GM19395 (cell line): Measurements from ENCODE around the gene ZNF518B.
A peak's percentile ranks its signal among the peaks of the same experiment; 100 is the strongest.

ENCODE experiments used
- ATAC-seq: cut with Tn5 transposase; IDR thresholded peaks from one replicate; pipeline ENCODE4 v1.9.1; 2021; ENCODE audit warnings: mild to moderate bottlenecking, moderate library complexity; ENCODE audit not compliant: unreplicated experiment

ZNF518B gene, protein sequence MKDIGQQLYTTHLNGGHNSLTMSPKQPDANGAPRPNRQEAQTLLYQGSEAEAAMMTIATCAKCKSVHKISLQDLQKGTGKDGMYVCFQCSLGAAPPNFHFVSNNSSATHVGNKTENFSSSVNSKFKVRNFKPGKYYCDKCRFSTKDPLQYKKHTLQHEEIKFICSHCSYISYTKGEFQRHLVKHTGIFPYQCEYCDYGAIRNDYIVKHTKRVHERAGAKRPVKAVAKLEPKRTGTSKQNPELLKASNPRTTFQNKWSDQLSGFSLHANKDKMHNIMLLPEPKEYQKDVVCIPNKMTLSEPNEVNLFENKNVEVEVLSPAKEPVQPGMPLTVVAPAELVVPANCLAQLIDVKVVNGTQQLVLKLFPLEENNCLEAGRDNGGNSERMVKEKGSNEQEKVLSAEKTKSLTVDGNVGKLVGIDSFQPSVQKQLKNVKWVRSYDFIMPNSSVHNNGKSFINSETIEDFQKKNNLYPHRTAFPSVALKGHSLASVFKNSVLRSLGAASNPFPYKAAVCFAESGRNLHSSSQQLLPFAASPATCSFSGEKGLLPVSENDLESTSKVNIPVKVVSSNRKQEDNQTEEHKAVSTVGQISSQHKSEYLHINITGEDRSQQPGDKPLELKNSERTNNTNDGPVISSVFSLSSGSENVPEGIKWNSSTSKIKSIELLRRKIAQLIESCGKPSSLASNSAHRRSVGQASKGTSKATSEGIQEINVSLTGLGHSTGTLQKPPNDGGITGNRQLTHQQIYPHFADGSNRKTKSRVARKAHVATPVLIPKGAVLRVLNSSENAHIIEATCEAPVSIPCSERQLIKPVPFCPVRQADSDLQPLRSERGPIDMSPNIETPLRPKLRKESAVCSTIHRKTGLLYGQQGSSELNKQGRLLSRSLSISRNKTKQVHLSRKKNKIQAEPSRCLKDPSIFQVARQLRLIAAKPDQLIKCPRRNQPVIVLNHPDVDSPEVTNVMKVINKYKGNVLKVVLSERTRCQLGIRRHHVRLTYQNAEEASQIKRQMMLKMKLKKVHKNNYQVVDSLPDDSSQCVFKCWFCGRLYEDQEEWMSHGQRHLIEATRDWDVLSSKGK

GRCh38 chr4:10457255-10457801 lies at the start of gene ZNF518B:
Gene ZNF518B (minus strand): TSS chr4:10457426. CDS start chr4:10446328, 11,098 bp downstream.
- ATAC-seq: peak; percentile 82

- ATAC-seq: no peak
These were observed 48.9 kb upstream of the ZNF518B start for GRCh38 chr4:10506077-10506476.

DNA sequence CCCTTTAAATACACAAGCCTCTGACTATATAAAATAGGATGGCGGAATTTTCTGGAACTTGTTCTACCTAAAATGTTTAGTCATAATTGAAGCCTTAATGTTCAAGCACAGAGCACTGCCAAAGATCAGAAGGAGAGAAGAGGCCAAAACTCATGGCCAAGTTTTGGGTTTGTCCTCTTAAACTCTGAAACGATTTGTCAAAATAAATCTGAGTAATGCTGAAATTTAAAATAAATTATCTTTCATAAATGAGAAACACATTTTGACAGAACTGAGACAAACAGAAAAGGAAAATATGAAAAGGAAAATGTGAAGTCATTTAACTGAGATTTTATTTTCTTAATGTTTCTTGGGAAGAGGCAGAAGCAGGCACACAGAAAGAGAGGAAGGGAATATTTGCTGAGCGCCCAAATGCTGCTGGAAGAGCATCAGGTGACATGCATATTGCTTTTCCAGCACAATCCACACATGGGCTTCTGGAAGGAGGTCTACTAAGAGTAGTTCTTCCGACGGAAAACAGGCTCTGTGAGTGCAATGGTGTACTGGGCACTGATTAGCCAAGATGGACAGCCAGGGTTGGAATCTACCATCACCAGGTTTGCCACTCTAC lies 47.4 kb upstream of the ZNF518B start:
- no peak for ATAC-seq

- ATAC-seq: no peak
These were observed 45.5 kb upstream of the ZNF518B start for GRCh38 chr4:10502717-10503116.

DNA sequence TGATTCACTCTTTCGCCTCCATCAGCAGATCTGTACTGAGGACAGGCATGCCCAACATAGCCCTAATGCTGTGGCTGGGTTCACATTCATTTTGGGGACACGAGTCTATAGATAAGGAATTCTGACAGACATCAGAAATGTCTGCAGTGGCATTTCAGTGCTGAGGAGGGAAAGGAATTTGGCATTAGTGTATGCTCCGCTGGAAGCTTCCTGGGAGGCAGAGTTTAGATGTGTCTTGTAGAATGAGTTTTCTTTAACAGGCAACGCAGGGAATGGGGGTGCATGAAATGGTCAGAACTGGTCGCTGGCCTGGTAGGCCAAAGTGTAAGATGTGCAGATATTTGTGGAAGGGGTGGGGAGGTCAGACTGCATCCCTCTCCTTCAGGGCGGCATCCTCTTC lies 43.5 kb upstream of the ZNF518B start:
- ATAC-seq: no peak

DNA sequence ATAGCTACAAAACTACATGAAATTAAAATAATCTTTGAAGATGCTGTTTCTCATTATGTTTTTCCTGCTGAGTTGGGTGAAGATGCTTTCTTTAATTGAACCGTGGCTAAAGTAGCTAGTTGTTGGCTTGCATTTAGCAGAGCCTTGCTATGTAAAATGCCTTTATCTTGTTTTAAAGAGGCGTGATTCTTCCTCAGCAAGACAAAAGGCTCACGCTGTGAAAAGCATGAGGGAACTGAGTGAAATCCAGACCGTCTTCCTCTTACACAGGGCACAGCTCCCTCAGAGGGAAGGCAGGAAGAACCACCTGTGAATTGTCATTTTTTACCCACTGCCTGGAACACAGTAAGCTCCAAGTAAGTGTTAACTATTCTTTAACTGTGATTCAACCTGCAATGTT lies 39.0 kb upstream of the ZNF518B start:
- ATAC-seq: no peak

DNA sequence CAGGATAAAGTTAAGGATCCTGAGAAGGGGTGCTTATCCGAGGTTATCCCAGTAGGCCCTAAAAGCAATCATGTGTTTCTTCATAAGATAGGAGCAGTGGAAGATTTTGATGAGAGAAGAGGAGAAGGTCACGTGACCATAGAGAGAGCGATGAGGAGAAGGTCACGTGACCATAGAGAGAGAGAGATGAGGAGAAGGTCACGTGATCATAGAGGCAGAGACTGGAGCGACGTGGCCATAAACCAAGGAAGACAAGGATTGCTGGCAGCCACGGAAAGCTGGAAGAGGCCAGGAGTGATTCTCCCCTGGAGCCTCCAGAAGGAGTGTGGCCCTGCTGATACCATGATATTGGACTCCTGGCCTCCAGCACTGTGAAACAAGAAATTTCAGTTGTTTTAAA lies 38.4 kb upstream of the ZNF518B start:
- ATAC-seq: no peak

DNA sequence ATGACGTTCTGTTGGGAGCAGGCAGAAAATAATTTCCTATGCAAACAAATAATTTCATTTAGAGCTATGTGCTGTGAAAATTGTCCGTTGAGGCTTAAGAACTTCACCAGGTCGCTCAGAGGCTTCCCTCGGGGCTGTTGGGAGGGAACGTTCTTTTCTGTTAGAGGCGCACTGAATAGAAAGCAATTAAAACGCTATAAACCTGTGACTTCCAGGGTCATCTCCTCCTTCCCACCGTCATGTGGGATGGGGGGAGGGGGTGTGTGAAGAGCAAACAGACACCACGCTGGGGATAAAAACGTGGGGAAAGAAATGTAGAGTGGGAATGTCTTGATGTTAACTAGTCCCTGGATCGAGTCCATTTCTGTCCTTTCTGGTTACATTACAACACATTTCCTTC lies 35.2 kb upstream of the ZNF518B start:
- ATAC-seq: no peak

GRCh38 chr4:10491401-10491800 lies 34.2 kb upstream of the ZNF518B start:
- no peak for ATAC-seq

- no peak for ATAC-seq
These were observed 33.8 kb upstream of the ZNF518B start for GRCh38 chr4:10490996-10491395.

DNA sequence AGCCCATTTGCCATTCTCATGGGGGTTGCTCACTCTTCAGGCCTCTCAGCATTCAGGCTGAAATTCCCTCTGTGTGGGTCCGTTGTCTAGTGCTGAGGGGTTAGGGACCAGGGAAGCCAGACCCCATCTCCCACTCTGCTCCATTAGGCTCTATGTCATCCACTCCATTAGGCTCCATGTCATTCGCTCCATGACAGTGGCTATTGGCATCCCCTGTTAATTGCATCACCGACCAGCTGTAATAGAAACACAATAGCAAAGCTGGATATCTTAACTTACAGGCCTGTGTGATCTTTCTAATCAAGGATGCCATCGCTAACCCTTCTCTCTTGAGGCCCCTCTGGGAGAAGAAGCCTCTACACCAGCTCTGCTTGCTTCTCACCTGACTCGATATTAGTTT lies 25.7 kb upstream of the ZNF518B start:
- no peak for ATAC-seq

- no peak for ATAC-seq
These were observed 23.4 kb upstream of the ZNF518B start for GRCh38 chr4:10480616-10481015.

DNA sequence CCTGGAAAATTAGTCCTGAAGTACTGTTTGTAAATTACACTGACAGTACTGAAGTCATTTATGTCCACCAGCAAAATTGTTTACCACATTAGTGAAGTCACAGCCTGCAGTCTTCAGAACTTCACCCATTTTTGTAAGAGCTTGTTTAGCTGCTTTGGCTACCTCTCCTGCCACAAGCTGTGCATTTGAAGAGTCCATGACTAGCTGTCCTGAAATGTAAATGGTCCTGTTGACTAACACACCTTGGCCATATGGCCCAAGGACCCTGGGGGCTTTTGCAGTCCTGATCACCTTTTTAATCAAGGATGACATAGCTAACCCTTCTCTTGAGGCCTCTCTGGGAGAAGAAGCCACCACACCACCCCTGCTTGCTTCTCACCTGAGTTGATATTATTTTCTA lies 21.4 kb upstream of the ZNF518B start:
- ATAC-seq: no peak

DNA sequence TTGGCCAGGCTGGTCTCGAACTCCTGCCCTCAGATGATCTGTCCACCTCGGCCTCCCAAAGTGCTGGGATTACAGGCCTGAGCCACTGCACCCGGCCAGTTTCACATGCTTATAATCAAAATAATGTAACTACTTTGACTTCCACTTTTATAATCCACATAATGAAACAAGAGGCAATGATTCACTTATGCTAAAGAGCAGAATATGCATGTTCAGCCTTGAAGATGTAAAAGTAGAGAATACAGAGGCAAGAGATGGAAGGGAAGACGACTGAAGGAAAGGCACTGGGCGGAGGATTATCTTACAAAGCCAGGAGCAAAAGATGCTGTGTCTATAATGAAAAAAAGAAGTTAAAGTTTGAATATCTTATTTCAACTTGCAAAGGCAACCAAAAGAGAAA lies 13.3 kb upstream of the ZNF518B start:
- ATAC-seq: no peak

- no peak for ATAC-seq
These were observed 8.9 kb upstream of the ZNF518B start for GRCh38 chr4:10466161-10466560.

- ATAC-seq: no peak
These were observed 5.7 kb upstream of the ZNF518B start for GRCh38 chr4:10462876-10463275.

- ATAC-seq: no peak
These were observed 4.7 kb upstream of the ZNF518B start for GRCh38 chr4:10461850-10462400.

- peak; percentile 70 for ATAC-seq
These were observed 4.0 kb upstream of the ZNF518B start for GRCh38 chr4:10461091-10461849.

DNA sequence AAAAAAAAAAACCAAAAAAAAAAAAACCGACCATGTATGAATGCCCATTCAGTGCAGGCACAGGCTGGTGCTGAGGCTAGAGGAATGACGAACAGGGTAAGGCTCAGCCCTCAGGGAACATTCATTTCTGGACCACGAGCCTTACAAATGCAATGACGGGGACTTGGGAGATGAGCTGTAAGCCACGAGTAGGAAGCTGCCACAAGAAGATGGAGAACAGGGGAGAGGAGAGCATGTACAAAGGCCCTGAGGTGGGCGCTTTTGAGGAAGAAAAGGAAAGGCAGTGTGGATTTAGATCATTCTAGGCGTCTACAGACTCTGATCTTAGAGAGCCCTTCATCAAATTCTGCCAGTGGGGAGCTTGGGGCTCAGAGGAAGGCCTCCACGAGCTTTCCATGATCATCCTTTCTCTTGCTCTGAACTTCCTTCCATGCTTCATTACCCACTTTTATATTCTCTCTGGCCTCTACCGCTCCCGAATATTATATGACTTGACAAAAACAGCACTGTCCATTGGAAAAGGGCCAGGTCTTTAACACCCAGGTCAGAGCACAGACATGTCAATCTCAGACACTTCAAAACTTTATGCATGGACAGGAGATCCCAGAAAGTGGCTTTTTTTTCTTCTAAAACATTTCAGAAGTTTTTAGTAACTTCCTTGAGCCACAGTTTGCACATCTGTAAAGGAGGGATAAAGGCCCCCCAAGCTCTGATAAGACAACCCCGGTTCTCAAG lies 3.3 kb upstream of the ZNF518B start:
- no peak for ATAC-seq
